ENCODE results near the gene STK39.
"Not testable (repeated sequence)": the region's sequence is repeated elsewhere in the genome, so short reads cannot be mapped to it uniquely, and the experiment has no call there.

- TF ChIP-seq CTCF (IDR thresholded peaks at IDR 0.05; ENCODE audit: low read depth, low read length, poor library complexity, severe bottlenecking); EZH2phosphoT487 (IDR thresholded peaks at IDR 0.05; ENCODE audit: borderline replicate concordance, low read length): not testable (repeated sequence)
Measured at GRCh38 chr2:168122210-168122609, 125.2 kb downstream of the STK39 start.
